ENCODE results near the gene RAF1. TPM values are rescaled to one million over a fixed set of nuclear protein-coding genes. Genes with fewer than 3 reads are reported as not detected.

The RAF1 gene
- total and polyA plus RNA-seq, 9 of the 15 experiments (the other 6 are each of a cell fraction or from before 2014, with no cell fraction given): 28.0 to 183 (median 85.6) TPM

DNA sequence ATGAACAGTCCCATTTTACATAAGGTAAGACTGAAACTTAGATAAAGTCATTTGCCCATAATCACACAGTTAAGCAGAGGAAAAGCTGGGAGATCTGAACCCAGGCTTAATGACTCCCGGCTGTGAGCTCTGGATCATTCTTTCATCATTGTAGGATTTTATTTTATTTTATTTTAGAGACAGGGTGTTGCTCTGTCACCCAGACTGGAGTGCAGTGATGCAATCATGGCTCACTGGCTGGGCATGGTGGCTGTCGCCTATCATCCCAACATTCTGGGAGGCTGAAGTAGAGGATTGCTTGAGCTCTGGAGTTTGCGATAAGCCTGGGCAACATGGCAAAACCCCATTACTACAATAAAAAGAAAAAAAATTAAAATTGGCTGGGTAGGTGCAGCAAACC is 31.2 kb upstream of the RAF1 start:
- Histone ChIP-seq H3K27ac (ENCODE audit: extremely low read depth, low read depth, low read length) (no peak overlapping the region), H4K20me1 (replicated peaks; ENCODE audit: control insufficient read depth, insufficient read depth, low read length) (no peaks in the 10 kb centered on the region), H3K4me2 (ENCODE audit: insufficient read depth, low read length) (no peak overlapping the region), H2AFZ (ENCODE audit: low read depth, low read length) (no peak overlapping the region), H3K79me2 (ENCODE audit: control insufficient read depth, insufficient read depth, low read length) (no peaks in the 10 kb centered on the region), H3K4me1 (replicated peaks in 1 of 2; ENCODE audit: control insufficient read depth in 2 of 2, insufficient read depth in 2 of 2, low read length in 2 of 2) (peaks cover 3 to 5% of the 10 kb centered on the region in 2 experiments; a peak in 3 of 5 replicates), H3K36me3 (ENCODE audit: control insufficient read depth, insufficient read depth, low read length) (no peaks in the 10 kb centered on the region), H3K9ac (ENCODE audit: insufficient read depth in 1 of 2, low read depth in 2 of 2, low read length in 2 of 2) (no peak overlapping the region), H3K9me1 (ENCODE audit: control insufficient read depth, insufficient read depth, low read length) (no peaks in the 10 kb centered on the region), H3K9me3 (replicated peaks; ENCODE audit: control insufficient read depth, insufficient read depth, low read depth, low read length) (no peaks in the 10 kb centered on the region), H3K27me3 (ENCODE audit: control insufficient read depth in 2 of 2, insufficient read depth in 2 of 2, low read length in 2 of 2) (no peaks in the 10 kb centered on the region), H3K4me3 (no peak overlapping the region)
- intact Hi-C loops (cut with micrococcal nuclease) (no loop called here), in situ Hi-C loops (cut with MboI) (no loop called here)
- POLR2A ChIA-PET: interaction anchor here (0.7 kb wide), 1 partner anchor 31 kb away, joined by 3 read pairs; the partner anchor contains the start of gene RAF1
- WGBS (ENCODE audit: insufficient coverage, low coverage, missing lambda C conversion rate): 52% methylated on average over 3 of the region's 3 CpGs
- no peak for DNase-seq (ENCODE audit: extremely low read depth in 1 of 4, low spot score in 3 of 4)
- no peak for FAIRE-seq
- peak; percentile 52 for ATAC-seq
- CTCF ChIA-PET (ENCODE audit: low intra/inter-chr PET ratio): no interaction called here
- BruUV-seq (replicated peaks): no TSS peak
- TF ChIP-seq, protein P1, sequence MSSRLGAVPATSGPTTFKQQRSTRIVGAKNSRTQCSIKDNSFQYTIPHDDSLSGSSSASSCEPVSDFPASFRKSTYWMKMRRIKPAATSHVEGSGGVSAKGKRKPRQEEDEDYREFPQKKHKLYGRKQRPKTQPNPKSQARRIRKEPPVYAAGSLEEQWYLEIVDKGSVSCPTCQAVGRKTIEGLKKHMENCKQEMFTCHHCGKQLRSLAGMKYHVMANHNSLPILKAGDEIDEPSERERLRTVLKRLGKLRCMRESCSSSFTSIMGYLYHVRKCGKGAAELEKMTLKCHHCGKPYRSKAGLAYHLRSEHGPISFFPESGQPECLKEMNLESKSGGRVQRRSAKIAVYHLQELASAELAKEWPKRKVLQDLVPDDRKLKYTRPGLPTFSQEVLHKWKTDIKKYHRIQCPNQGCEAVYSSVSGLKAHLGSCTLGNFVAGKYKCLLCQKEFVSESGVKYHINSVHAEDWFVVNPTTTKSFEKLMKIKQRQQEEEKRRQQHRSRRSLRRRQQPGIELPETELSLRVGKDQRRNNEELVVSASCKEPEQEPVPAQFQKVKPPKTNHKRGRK (tag; IDR thresholded peaks at IDR 0.05): no peak
- no peak for TF ChIP-seq ZBTB7A (IDR thresholded peaks at IDR 0.05; ENCODE audit: borderline replicate concordance, control insufficient read depth, low read depth, low read length)
- TF ChIP-seq ZNF24 (IDR thresholded peaks at IDR 0.05): no peak
- TF ChIP-seq KDM1A (IDR thresholded peaks at IDR 0.05): no peak
- peak; percentile 19 for TF ChIP-seq RBM25 (IDR thresholded peaks at IDR 0.05; ENCODE audit: low read depth, low read length, severe bottlenecking)
- TF ChIP-seq, protein P2, sequence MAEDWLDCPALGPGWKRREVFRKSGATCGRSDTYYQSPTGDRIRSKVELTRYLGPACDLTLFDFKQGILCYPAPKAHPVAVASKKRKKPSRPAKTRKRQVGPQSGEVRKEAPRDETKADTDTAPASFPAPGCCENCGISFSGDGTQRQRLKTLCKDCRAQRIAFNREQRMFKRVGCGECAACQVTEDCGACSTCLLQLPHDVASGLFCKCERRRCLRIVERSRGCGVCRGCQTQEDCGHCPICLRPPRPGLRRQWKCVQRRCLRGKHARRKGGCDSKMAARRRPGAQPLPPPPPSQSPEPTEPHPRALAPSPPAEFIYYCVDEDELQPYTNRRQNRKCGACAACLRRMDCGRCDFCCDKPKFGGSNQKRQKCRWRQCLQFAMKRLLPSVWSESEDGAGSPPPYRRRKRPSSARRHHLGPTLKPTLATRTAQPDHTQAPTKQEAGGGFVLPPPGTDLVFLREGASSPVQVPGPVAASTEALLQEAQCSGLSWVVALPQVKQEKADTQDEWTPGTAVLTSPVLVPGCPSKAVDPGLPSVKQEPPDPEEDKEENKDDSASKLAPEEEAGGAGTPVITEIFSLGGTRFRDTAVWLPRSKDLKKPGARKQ (CRISPR knock-in tag; IDR thresholded peaks at IDR 0.05): no peak
- no peak for TF ChIP-seq SIN3A (IDR thresholded peaks at IDR 0.05; ENCODE audit: borderline replicate concordance in 2 of 2, control insufficient read depth in 1 of 2, low read depth in 2 of 2, low read length in 2 of 2)
- TF ChIP-seq, protein P3, sequence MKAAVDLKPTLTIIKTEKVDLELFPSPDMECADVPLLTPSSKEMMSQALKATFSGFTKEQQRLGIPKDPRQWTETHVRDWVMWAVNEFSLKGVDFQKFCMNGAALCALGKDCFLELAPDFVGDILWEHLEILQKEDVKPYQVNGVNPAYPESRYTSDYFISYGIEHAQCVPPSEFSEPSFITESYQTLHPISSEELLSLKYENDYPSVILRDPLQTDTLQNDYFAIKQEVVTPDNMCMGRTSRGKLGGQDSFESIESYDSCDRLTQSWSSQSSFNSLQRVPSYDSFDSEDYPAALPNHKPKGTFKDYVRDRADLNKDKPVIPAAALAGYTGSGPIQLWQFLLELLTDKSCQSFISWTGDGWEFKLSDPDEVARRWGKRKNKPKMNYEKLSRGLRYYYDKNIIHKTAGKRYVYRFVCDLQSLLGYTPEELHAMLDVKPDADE (conservative IDR thresholded peaks at IDR 0.05; ENCODE audit: control insufficient read depth, low read depth, low read length): no peak
- TF ChIP-seq PTBP1 (IDR thresholded peaks at IDR 0.05; ENCODE audit: low read depth, low read length): no peak
- TF ChIP-seq, protein P4, sequence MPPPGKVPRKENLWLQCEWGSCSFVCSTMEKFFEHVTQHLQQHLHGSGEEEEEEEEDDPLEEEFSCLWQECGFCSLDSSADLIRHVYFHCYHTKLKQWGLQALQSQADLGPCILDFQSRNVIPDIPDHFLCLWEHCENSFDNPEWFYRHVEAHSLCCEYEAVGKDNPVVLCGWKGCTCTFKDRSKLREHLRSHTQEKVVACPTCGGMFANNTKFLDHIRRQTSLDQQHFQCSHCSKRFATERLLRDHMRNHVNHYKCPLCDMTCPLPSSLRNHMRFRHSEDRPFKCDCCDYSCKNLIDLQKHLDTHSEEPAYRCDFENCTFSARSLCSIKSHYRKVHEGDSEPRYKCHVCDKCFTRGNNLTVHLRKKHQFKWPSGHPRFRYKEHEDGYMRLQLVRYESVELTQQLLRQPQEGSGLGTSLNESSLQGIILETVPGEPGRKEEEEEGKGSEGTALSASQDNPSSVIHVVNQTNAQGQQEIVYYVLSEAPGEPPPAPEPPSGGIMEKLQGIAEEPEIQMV (tag; conservative IDR thresholded peaks at IDR 0.05; ENCODE audit: low read depth): no peak
- no peak for TF ChIP-seq RAD51 (IDR thresholded peaks at IDR 0.05; ENCODE audit: borderline replicate concordance, low read depth)
- TF ChIP-seq NBN (IDR thresholded peaks at IDR 0.05; ENCODE audit: low read depth): no peak
- no peak for TF ChIP-seq CBFB (CRISPR knock-in tag; IDR thresholded peaks at IDR 0.05)
- no peak for TF ChIP-seq POLR3A (IDR thresholded peaks at IDR 0.05; ENCODE audit: borderline replicate concordance, extremely low read depth, insufficient read depth, insufficient read length)
- peak; percentile 64 for TF ChIP-seq CEBPG (CRISPR knock-in tag; IDR thresholded peaks at IDR 0.05)
- TF ChIP-seq CEBPG (tag; conservative IDR thresholded peaks at IDR 0.05 in 1 of 2, IDR thresholded peaks at IDR 0.05 in 1 of 2): peak; percentile 38 to 61; a peak in 3 of 4 replicates
- TF ChIP-seq TARDBP (IDR thresholded peaks at IDR 0.05): no peak

Measured in K562 (cell line).